Keratinocyte (primary cell): ENCODE results near the gene ZBTB20. TPM values are rescaled to one million over a fixed set of nuclear protein-coding genes. Genes with fewer than 3 reads are reported as not detected.

ENCODE experiments used
- DNase-seq: peaks from one replicate; pipeline ENCODE4 v3.0.0-alpha.2; 2011; ENCODE audit warnings: low read depth, missing footprints, low spot score
- FAIRE-seq: peaks from 2 replicates; lab custom pipeline; 2011; peaks lifted over from hg19 to GRCh38; lab: Jason Lieb, UNC
- H2AFZ ChIP-seq: 2 replicates; pipeline ENCODE4 v1.6.0; 2012; ENCODE audit warnings: low read length, control low read depth, inconsistent platforms; ENCODE audit not compliant: control insufficient read depth
- H3K27ac ChIP-seq: 2 replicates; pipeline ENCODE4 v1.5.1; 2011; ENCODE audit warnings: low read length; ENCODE audit not compliant: control insufficient read depth, insufficient read depth
- H3K27me3 ChIP-seq: 3 replicates; pipeline ENCODE4 v1.6.0; 2011; ENCODE audit warnings: low read length; ENCODE audit not compliant: control insufficient read depth, insufficient read depth; ENCODE audit errors: extremely low read depth
- H3K36me3 ChIP-seq, 2 experiments: 2 replicates in 1 of 2; 3 replicates in 1 of 2; pipeline ENCODE4 v1.5.1; 2011; ENCODE audit warnings: low read length in 2 of 2, mild to moderate bottlenecking in 1 of 2; ENCODE audit not compliant: control insufficient read depth in 2 of 2, insufficient read depth in 2 of 2; ENCODE audit errors: extremely low read depth in 1 of 2
- H3K4me1 ChIP-seq: 3 replicates; pipeline ENCODE4 v1.5.1; 2011; ENCODE audit warnings: low read length; ENCODE audit not compliant: control insufficient read depth, insufficient read depth; ENCODE audit errors: extremely low read depth
- H3K4me2 ChIP-seq: 3 replicates; pipeline ENCODE4 v1.6.0; 2011; ENCODE audit warnings: low read depth, low read length; ENCODE audit not compliant: control insufficient read depth, insufficient read depth; ENCODE audit errors: extremely low read depth
- H3K4me3 ChIP-seq, 3 experiments: fragments of 200-600 bp in 1 of 3; sonication (generic) in 1 of 3; 2 replicates in 2 of 3; 3 replicates in 1 of 3; pipeline ENCODE4 v1.5.1; 2011 to 2016; ENCODE audit warnings: low read length in 3 of 3, mild to moderate bottlenecking in 3 of 3, control low read depth in 2 of 3, inconsistent platforms in 1 of 3, low read depth in 1 of 3, mixed read lengths in 1 of 3, mixed run types in 1 of 3, moderate library complexity in 1 of 3; ENCODE audit not compliant: control insufficient read depth in 2 of 3, insufficient read depth in 2 of 3; ENCODE audit errors: extremely low read depth in 1 of 3
- H3K79me2 ChIP-seq: 2 replicates; pipeline ENCODE4 v1.6.0; 2012; ENCODE audit warnings: low read length; ENCODE audit not compliant: control insufficient read depth, insufficient read depth
- H3K9ac ChIP-seq: 3 replicates; pipeline ENCODE4 v1.6.0; 2011; ENCODE audit warnings: low read length; ENCODE audit not compliant: control insufficient read depth, insufficient read depth; ENCODE audit errors: extremely low read depth
- H3K9me1 ChIP-seq: 3 replicates; pipeline ENCODE4 v1.6.0; 2011; ENCODE audit warnings: low read length; ENCODE audit not compliant: control insufficient read depth, insufficient read depth; ENCODE audit errors: extremely low read depth
- H3K9me3 ChIP-seq: 2 replicates; pipeline ENCODE4 v1.5.1; 2012; ENCODE audit warnings: low read depth, low read length; ENCODE audit not compliant: control insufficient read depth
- H4K20me1 ChIP-seq: 3 replicates; pipeline ENCODE4 v1.6.0; 2011; ENCODE audit warnings: low read length; ENCODE audit not compliant: control insufficient read depth, insufficient read depth; ENCODE audit errors: extremely low read depth
- EZH2 ChIP-seq: IDR thresholded peaks from one replicate; pipeline ENCODE4 v1.6.1; 2012; ENCODE audit warnings: inconsistent platforms, mild to moderate bottlenecking, low read length, moderate library complexity
- dilution Hi-C: fragments of 300-500 bp; cut with MboI; formaldehyde crosslinking; loops from one replicate; pipeline ENCODE4 v1.7.0; 2020; ENCODE audit warnings: low sequenced_read_pairs; ENCODE audit not compliant: extremely low pct_ligation_motif_present
- polyA plus RNA-seq, 5 experiments: library from polyadenylated mRNA; depleted of rRNA in 3 of 5; stranded (reverse) in 3 of 5; stranded (forward) in 1 of 5; unstranded in 1 of 5; fragments of >200 nt; gene quantifications; 1 replicate in 1 of 5; 2 replicates in 3 of 5; 3 replicates in 1 of 5; pipeline versions ENCODE4 v1.2.1 to v1.2.3, GENCODE V29; 2011 to 2012; ENCODE audit warnings: missing spikeins in 2 of 5, low read depth in 1 of 5, low replicate concordance in 1 of 5
- TF ChIP-seq, protein P1 (sequence below), 3 experiments: IDR thresholded peaks in 1 of 3; conservative IDR thresholded peaks in 1 of 3; optimal IDR thresholded peaks in 1 of 3; 2 replicates in 2 of 3; 3 replicates in 1 of 3; pipeline versions ENCODE3 to v1.5.1; 2011; ENCODE audit warnings: low read length in 3 of 3, mild to moderate bottlenecking in 3 of 3, moderate library complexity in 2 of 3, control low read depth in 1 of 3, inconsistent platforms in 1 of 3; ENCODE audit not compliant: insufficient read depth in 2 of 3; ENCODE audit errors: extremely low read depth in 1 of 3

Gene ZBTB20
- polyA plus RNA-seq, 1 donor (not counting 4 experiments of a cell fraction or from before 2014, with no cell fraction given), result 0.52 TPM

GRCh38 chr3:114799816-114800215 is 347.3 kb downstream of the ZBTB20 start:
- TF ChIP-seq EZH2, result no peak
- TF ChIP-seq, protein P1, sequence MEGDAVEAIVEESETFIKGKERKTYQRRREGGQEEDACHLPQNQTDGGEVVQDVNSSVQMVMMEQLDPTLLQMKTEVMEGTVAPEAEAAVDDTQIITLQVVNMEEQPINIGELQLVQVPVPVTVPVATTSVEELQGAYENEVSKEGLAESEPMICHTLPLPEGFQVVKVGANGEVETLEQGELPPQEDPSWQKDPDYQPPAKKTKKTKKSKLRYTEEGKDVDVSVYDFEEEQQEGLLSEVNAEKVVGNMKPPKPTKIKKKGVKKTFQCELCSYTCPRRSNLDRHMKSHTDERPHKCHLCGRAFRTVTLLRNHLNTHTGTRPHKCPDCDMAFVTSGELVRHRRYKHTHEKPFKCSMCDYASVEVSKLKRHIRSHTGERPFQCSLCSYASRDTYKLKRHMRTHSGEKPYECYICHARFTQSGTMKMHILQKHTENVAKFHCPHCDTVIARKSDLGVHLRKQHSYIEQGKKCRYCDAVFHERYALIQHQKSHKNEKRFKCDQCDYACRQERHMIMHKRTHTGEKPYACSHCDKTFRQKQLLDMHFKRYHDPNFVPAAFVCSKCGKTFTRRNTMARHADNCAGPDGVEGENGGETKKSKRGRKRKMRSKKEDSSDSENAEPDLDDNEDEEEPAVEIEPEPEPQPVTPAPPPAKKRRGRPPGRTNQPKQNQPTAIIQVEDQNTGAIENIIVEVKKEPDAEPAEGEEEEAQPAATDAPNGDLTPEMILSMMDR (optimal IDR thresholded peaks at IDR 0.05 in 1 of 3, IDR thresholded peaks at IDR 0.05 in 1 of 3, conservative IDR thresholded peaks at IDR 0.05 in 1 of 3; ENCODE audit: extremely low read depth in 1 of 3, insufficient read depth in 2 of 3, low read length in 3 of 3), result no peak

GRCh38 chr3:114796796-114797195 is 350.3 kb downstream of the ZBTB20 start:
- Histone ChIP-seq H3K27ac (no peak overlapping the region), H3K27me3 (no peaks in the 10 kb centered on the region), H3K4me1 (no peaks in the 10 kb centered on the region), H4K20me1 (no peaks in the 10 kb centered on the region), H3K4me3 (no peak overlapping the region), H2AFZ (no peak overlapping the region), H3K9me1 (no peaks in the 10 kb centered on the region), H3K9ac (no peak overlapping the region), H3K9me3 (no peaks in the 10 kb centered on the region), H3K4me2 (no peak overlapping the region), H3K79me2 (no peaks in the 10 kb centered on the region), H3K36me3 (no peaks in the 10 kb centered on the region)
- dilution Hi-C loops, result no loop called here
- FAIRE-seq (no peak), DNase-seq (no peak)
- TF ChIP-seq, protein P1 (optimal IDR thresholded peaks at IDR 0.05 in 1 of 3, IDR thresholded peaks at IDR 0.05 in 1 of 3, conservative IDR thresholded peaks at IDR 0.05 in 1 of 3; ENCODE audit: extremely low read depth in 1 of 3, insufficient read depth in 2 of 3, low read length in 3 of 3), result no peak
- TF ChIP-seq EZH2, result no peak

More at GRCh38 chr3:114799816-114800215, 347.3 kb downstream of the ZBTB20 start:
- Histone ChIP-seq H3K27ac (no peak overlapping the region), H3K9me1 (no peaks in the 10 kb centered on the region), H4K20me1 (no peaks in the 10 kb centered on the region), H2AFZ (no peak overlapping the region), H3K79me2 (no peaks in the 10 kb centered on the region), H3K27me3 (no peaks in the 10 kb centered on the region), H3K36me3 (no peaks in the 10 kb centered on the region), H3K9me3 (no peaks in the 10 kb centered on the region), H3K9ac (no peak overlapping the region), H3K4me3 (no peak overlapping the region), H3K4me1 (no peaks in the 10 kb centered on the region), H3K4me2 (no peak overlapping the region)
- dilution Hi-C loops, result no loop called here
- DNase-seq, result no peak
- no peak for FAIRE-seq
